ENCODE measurements around the gene GNA12. TPM values are rescaled to one million over a fixed set of nuclear protein-coding genes. Genes with fewer than 3 reads are reported as not detected.

The GNA12 gene
- total and polyA plus RNA-seq, 4 donors = 3.7 to 19.0 (median 11.3) TPM

GRCh38 chr7:2838451-2838850 lies 5.7 kb downstream of the GNA12 start:
- Histone ChIP-seq H3K36me3 (ENCODE audit: control insufficient read depth in 4 of 4, insufficient read depth in 3 of 4, low read depth in 1 of 4, low read length in 3 of 4) (no peaks in the 10 kb centered on the region), H3K9me3 (ENCODE audit: control insufficient read depth in 4 of 4, low read length in 3 of 4) (no peaks in the 10 kb centered on the region), H3K9ac (ENCODE audit: low read depth in 1 of 2, low read length in 2 of 2) (no peak overlapping the region), H3K27me3 (ENCODE audit: control insufficient read depth in 4 of 4, insufficient read depth in 4 of 4, low read length in 3 of 4) (no peaks in the 10 kb centered on the region), H3K4me1 (ENCODE audit: control insufficient read depth in 4 of 4, insufficient read depth in 4 of 4, low read length in 3 of 4) (peaks cover 0 to 9% (median 4%) of the 10 kb centered on the region in 4 donors), H3K4me3 (ENCODE audit: low read depth in 1 of 3, low read length in 3 of 3) (no peak overlapping the region), H3K27ac (ENCODE audit: low read depth in 1 of 2, low read length in 2 of 2) (no peak overlapping the region)
- TF ChIP-seq MAX (IDR thresholded peaks at IDR 0.05) (no peak), FOXA1 (IDR thresholded peaks at IDR 0.05) (no peak), HNF4A (conservative IDR thresholded peaks at IDR 0.05) (no peak), HNF4G (IDR thresholded peaks at IDR 0.05) (no peak), RXRA (IDR thresholded peaks at IDR 0.05) (no peak), TAF1 (conservative IDR thresholded peaks at IDR 0.05) (no peak), FOXA2 (IDR thresholded peaks at IDR 0.05) (no peak), SP1 (IDR thresholded peaks at IDR 0.05) (no peak), JUND (IDR thresholded peaks at IDR 0.05) (no peak), EGR1 (IDR thresholded peaks at IDR 0.05; ENCODE audit: low read depth in 2 of 2) (no peak), RAD21 (IDR thresholded peaks at IDR 0.05) (no peak), NR2F2 (IDR thresholded peaks at IDR 0.05) (no peak), YY1 (IDR thresholded peaks at IDR 0.05) (no peak), ATF3 (IDR thresholded peaks at IDR 0.05) (no peak), GABPA (IDR thresholded peaks at IDR 0.05 in 1 of 2, conservative IDR thresholded peaks at IDR 0.05 in 1 of 2) (no peak), CTCF (IDR thresholded peaks at IDR 0.05; ENCODE audit: low read depth, low read length, missing input control) (no peak)
- 97% methylated on average over 3 of the region's 3 CpGs for WGBS
- DNase-seq (ENCODE audit: low spot score) = no peak

GRCh38 chr7:2837496-2837895 lies 6.6 kb downstream of the GNA12 start:
- WGBS = 67% methylated on average over 3 of the region's 3 CpGs
- H3K36me3 ChIP-seq (ENCODE audit: control insufficient read depth in 4 of 4, insufficient read depth in 3 of 4, low read depth in 1 of 4, low read length in 3 of 4) = no peaks in the 10 kb centered on the region
- no peaks in the 10 kb centered on the region for H3K27me3 ChIP-seq (ENCODE audit: control insufficient read depth in 4 of 4, insufficient read depth in 4 of 4, low read length in 3 of 4)
- TF ChIP-seq REST (IDR thresholded peaks at IDR 0.05) (no peak), NR2F2 (IDR thresholded peaks at IDR 0.05) (no peak), HNF4A (conservative IDR thresholded peaks at IDR 0.05) (no peak), SP1 (IDR thresholded peaks at IDR 0.05) (no peak), FOXA1 (IDR thresholded peaks at IDR 0.05) (no peak), HNF4G (IDR thresholded peaks at IDR 0.05) (no peak), FOXA2 (IDR thresholded peaks at IDR 0.05) (no peak), EGR1 (IDR thresholded peaks at IDR 0.05; ENCODE audit: low read depth in 2 of 2) (no peak), JUND (IDR thresholded peaks at IDR 0.05) (no peak), ATF3 (IDR thresholded peaks at IDR 0.05) (no peak), ZBTB33 (IDR thresholded peaks at IDR 0.05) (no peak), RAD21 (IDR thresholded peaks at IDR 0.05) (no peak), YY1 (IDR thresholded peaks at IDR 0.05) (no peak), RXRA (IDR thresholded peaks at IDR 0.05) (no peak), GABPA (IDR thresholded peaks at IDR 0.05 in 1 of 2, conservative IDR thresholded peaks at IDR 0.05 in 1 of 2) (no peak), MAX (IDR thresholded peaks at IDR 0.05) (no peak), CTCF (IDR thresholded peaks at IDR 0.05; ENCODE audit: low read depth, low read length, missing input control) (no peak), TAF1 (conservative IDR thresholded peaks at IDR 0.05) (no peak)
- no peaks in the 10 kb centered on the region for H3K9me3 ChIP-seq (ENCODE audit: control insufficient read depth in 4 of 4, low read length in 3 of 4)
- H3K27ac ChIP-seq (ENCODE audit: low read depth in 1 of 2, low read length in 2 of 2) = no peak overlapping the region
- no peak overlapping the region for H3K4me3 ChIP-seq (ENCODE audit: low read depth in 1 of 3, low read length in 3 of 3)
- no peak overlapping the region for H3K9ac ChIP-seq (ENCODE audit: low read depth in 1 of 2, low read length in 2 of 2)
- H3K4me1 ChIP-seq (ENCODE audit: control insufficient read depth in 4 of 4, insufficient read depth in 4 of 4, low read length in 3 of 4) = peaks cover 0 to 9% (median 3%) of the 10 kb centered on the region in 4 donors
- no peak for DNase-seq (ENCODE audit: low spot score)

Data from liver (tissue), 9 donors.